ENCODE data around the gene CLCNKA. TPM values are rescaled to one million over a fixed set of nuclear protein-coding genes. Genes with fewer than 3 reads are reported as not detected.
A peak's percentile ranks its signal among the peaks of the same experiment; 100 is the strongest.
"Not testable (repeated sequence)": the region's sequence is repeated elsewhere in the genome, so short reads cannot be mapped to it uniquely, and the experiment has no call there.

CLCNKA gene
- total RNA-seq, 1 experiment from 2014 or later, result 1.5 TPM

- Mint-ChIP-seq H3K4me3 (no peak overlapping the region), H3K27me3 (ENCODE audit: low read depth) (no peaks in the 10 kb centered on the region), H3K36me3 (no peaks in the 10 kb centered on the region), H3K4me1 (peaks cover 12% of the 10 kb centered on the region), H3K27ac (no peak overlapping the region), H3K9me3 (no peaks in the 10 kb centered on the region)
- ChIA-PET POLR2A (no interaction called here), CTCF (interaction anchor here (0.7 to 2.5 kb wide), 23 partner anchors 8 to 263 kb away, joined by 3 to 16 read pairs (median 5); partner anchors contain the start of genes FAM131C, HSPB7 and SRARP)
- no peak for DNase-seq (ENCODE audit: low spot score)
- TF ChIP-seq NFATC4 (CRISPR knock-in tag; IDR thresholded peaks at IDR 0.05) (no peak), OVOL2 (CRISPR knock-in tag; IDR thresholded peaks at IDR 0.05; ENCODE audit: borderline replicate concordance) (no peak), ZNF121 (CRISPR knock-in tag; IDR thresholded peaks at IDR 0.05) (0 out of 2 replicates have a peak, but pooled peaks have one; percentile 26), ZNF416 (CRISPR knock-in tag; IDR thresholded peaks at IDR 0.05) (no peak), TEAD4 (CRISPR knock-in tag; IDR thresholded peaks at IDR 0.05) (no peak)
- ATAC-seq, result no peak
Measured at GRCh38 chr1:16054598-16055540, 33.0 kb downstream of the CLCNKA start.

GRCh38 chr1:16055613-16056520 lies 34.0 kb downstream of the CLCNKA start:
- CTCF ChIA-PET, result interaction anchor here (0.5 to 2.5 kb wide), 26 partner anchors 8 to 774 kb away, joined by 3 to 16 read pairs (median 4); partner anchors contain the start of genes FAM131C, HSPB7 and SRARP
- no peaks in the 10 kb centered on the region for H3K9me3 Mint-ChIP-seq
- no peaks in the 10 kb centered on the region; the same call in 1 of the 2 replicates for H3K27me3 Mint-ChIP-seq (ENCODE audit: low read depth)
- POLR2A ChIA-PET, result no interaction called here
- DNase-seq (ENCODE audit: low spot score) (peak; percentile 99), ATAC-seq (peak; percentile 97)
- no peak overlapping the region for H3K27ac Mint-ChIP-seq
- peak overlapping the region; percentile 24; the same call in 1 of the 2 replicates for H3K4me3 Mint-ChIP-seq
- TF ChIP-seq SOX15 (CRISPR knock-in tag; IDR thresholded peaks at IDR 0.05), result no peak
- TF ChIP-seq CREB1 (CRISPR knock-in tag; IDR thresholded peaks at IDR 0.05), result no peak
- no peak for TF ChIP-seq ELF4 (CRISPR knock-in tag; IDR thresholded peaks at IDR 0.05; ENCODE audit: low read depth)
- no peak for TF ChIP-seq SMAD4 (CRISPR knock-in tag; IDR thresholded peaks at IDR 0.05)
- TF ChIP-seq ZNF232 (CRISPR knock-in tag; IDR thresholded peaks at IDR 0.05), result no peak
- TF ChIP-seq JUN (CRISPR knock-in tag; IDR thresholded peaks at IDR 0.05), result no peak
- TF ChIP-seq ZNF263 (CRISPR knock-in tag; IDR thresholded peaks at IDR 0.05; ENCODE audit: low read depth), result no peak
- no peak for TF ChIP-seq ZMAT4 (CRISPR knock-in tag; IDR thresholded peaks at IDR 0.05)
- no peak for TF ChIP-seq ZNF512 (CRISPR knock-in tag; IDR thresholded peaks at IDR 0.05; ENCODE audit: borderline replicate concordance)
- peak; percentile 59; the same call in 1 of the 2 replicates for TF ChIP-seq FOXK1 (CRISPR knock-in tag; IDR thresholded peaks at IDR 0.05)
- peak; percentile 96 for TF ChIP-seq CTCF (IDR thresholded peaks at IDR 0.05)
- TF ChIP-seq, protein P1, sequence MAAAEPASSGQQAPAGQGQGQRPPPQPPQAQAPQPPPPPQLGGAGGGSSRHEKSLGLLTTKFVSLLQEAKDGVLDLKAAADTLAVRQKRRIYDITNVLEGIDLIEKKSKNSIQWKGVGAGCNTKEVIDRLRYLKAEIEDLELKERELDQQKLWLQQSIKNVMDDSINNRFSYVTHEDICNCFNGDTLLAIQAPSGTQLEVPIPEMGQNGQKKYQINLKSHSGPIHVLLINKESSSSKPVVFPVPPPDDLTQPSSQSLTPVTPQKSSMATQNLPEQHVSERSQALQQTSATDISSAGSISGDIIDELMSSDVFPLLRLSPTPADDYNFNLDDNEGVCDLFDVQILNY (CRISPR knock-in tag; IDR thresholded peaks at IDR 0.05), result 0 out of 2 replicates have a peak, but pooled peaks have one; percentile 26
- no peak for TF ChIP-seq RELA (CRISPR knock-in tag; IDR thresholded peaks at IDR 0.05; ENCODE audit: borderline replicate concordance)
- TF ChIP-seq ZNF219 (CRISPR knock-in tag; IDR thresholded peaks at IDR 0.05; ENCODE audit: borderline replicate concordance), result no peak
- peak; percentile 54; the same call in 1 of the 2 replicates for TF ChIP-seq SP1 (CRISPR knock-in tag; conservative IDR thresholded peaks at IDR 0.05)
- no peaks in the 10 kb centered on the region for H3K36me3 Mint-ChIP-seq
- peaks cover 7% of the 10 kb centered on the region for H3K4me1 Mint-ChIP-seq

- H3K36me3 Mint-ChIP-seq; H3K9me3 Mint-ChIP-seq; H3K4me1 Mint-ChIP-seq; H3K27ac Mint-ChIP-seq; H3K4me3 Mint-ChIP-seq; ATAC-seq; DNase-seq (ENCODE audit: low spot score); POLR2A ChIA-PET; H3K27me3 Mint-ChIP-seq (ENCODE audit: low read depth): not testable (repeated sequence)
- CTCF ChIA-PET, result interaction anchor here (0.6 to 2.5 kb wide), 11 partner anchors 16 to 775 kb away, joined by 3 to 16 read pairs (median 6); partner anchors contain the start of gene FAM131C
Measured at GRCh38 chr1:16056521-16056912, 34.7 kb downstream of the CLCNKA start.

DNA sequence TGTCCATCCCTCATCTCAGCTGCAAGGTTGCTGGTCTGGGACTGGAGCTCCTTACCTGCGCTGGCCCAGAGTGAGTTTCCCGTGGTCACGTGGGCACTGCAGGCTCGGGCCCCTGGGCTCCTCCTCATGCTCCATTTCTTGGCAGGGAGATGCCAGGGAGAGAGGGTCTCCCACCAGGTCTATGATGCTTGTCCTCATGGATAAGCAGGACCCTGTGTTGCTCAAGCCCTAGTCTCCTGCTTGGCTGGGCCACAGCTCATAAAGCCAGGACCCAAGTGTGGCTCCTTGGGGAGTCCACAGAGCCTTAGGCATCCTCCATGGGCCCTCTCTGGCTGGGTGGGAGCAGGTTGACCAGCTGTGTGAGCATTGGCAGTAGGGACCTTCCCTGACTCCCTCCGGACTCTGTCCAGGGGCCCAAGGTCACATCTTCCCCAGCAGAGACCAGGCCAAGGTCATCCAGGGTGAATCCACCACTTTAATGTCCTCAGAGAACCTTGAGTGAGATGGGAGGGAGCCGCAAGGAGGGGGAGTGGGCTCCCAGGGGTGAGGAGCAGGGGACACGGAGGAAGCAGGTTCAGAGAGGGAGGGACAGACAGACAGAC lies 35.6 kb downstream of the CLCNKA start:
- H3K4me1 Mint-ChIP-seq; H3K4me3 Mint-ChIP-seq; H3K36me3 Mint-ChIP-seq; POLR2A ChIA-PET; H3K27ac Mint-ChIP-seq; ATAC-seq; H3K27me3 Mint-ChIP-seq (ENCODE audit: low read depth); H3K9me3 Mint-ChIP-seq; DNase-seq (ENCODE audit: low spot score): not testable (repeated sequence)
- CTCF ChIA-PET, result interaction anchor here (0.7 to 1.0 kb wide), 3 partner anchors 13 to 45 kb away, joined by 3 to 5 read pairs (median 3); no protein-coding TSS in a partner anchor
